GM10266 (cell line): ENCODE data around the gene PAX7.

ENCODE experiments used
- DNase-seq: peaks from one replicate; pipeline ENCODE4 v3.0.0; 2012; ENCODE audit errors: extremely low spot score
- CTCF ChIP-seq: IDR thresholded peaks from 2 replicates; pipeline ENCODE4 v1.5.1; 2012; ENCODE audit warnings: mild to moderate bottlenecking, low read depth; ENCODE audit not compliant: control insufficient read depth, insufficient read depth; ENCODE audit errors: missing control alignments

PAX7 gene

GRCh38 chr1:18734461-18735223, 104.0 kb downstream of the PAX7 start:
- DNase-seq: no peak
- TF ChIP-seq CTCF: no peak

- no peak for TF ChIP-seq CTCF
- DNase-seq: no peak
These were observed 104.8 kb downstream of the PAX7 start for GRCh38 chr1:18735224-18735997.

GRCh38 chr1:18736958-18737357, 106.3 kb downstream of the PAX7 start:
- no peak for TF ChIP-seq CTCF
- no peak for DNase-seq

GRCh38 chr1:18738126-18738525, 107.5 kb downstream of the PAX7 start:
- no peak for TF ChIP-seq CTCF
- DNase-seq: no peak

- no peak for TF ChIP-seq CTCF
- no peak for DNase-seq
These were observed 108.0 kb downstream of the PAX7 start for GRCh38 chr1:18738617-18739016.

- no peak for DNase-seq
- TF ChIP-seq CTCF: no peak
These were observed 108.8 kb downstream of the PAX7 start for GRCh38 chr1:18739408-18739807.

- TF ChIP-seq CTCF: no peak
- no peak for DNase-seq
These were observed 109.3 kb downstream of the PAX7 start for GRCh38 chr1:18739897-18740296.
